ENCODE results near the gene KBTBD7. TPM values are rescaled to one million over a fixed set of nuclear protein-coding genes. Genes with fewer than 3 reads are reported as not detected.

KBTBD7 gene
- total and polyA plus RNA-seq, 4 donors, result 2.2 to 12.3 (median 6.3) TPM

- DNase-seq, result no peak
- no peak overlapping the region for H3K9ac ChIP-seq (ENCODE audit: insufficient read depth in 1 of 2, low read length in 2 of 2)
- H3K27me3 ChIP-seq (ENCODE audit: control insufficient read depth in 3 of 3, insufficient read depth in 3 of 3, low read length in 2 of 3), result no peaks in the 10 kb centered on the region
- H3K36me3 ChIP-seq (ENCODE audit: control insufficient read depth in 4 of 4, insufficient read depth in 4 of 4, low read length in 4 of 4), result peaks cover 2 to 19% (median 8%) of the 10 kb centered on the region in 4 donors
- H3K4me3 ChIP-seq, result no peak overlapping the region
- WGBS, 2 donors, result 80 to 91% methylated on average over 4 of the region's 4 CpGs
- H3K9me3 ChIP-seq (ENCODE audit: control insufficient read depth in 4 of 4, insufficient read depth in 3 of 4, low read length in 3 of 4), result no peaks in the 10 kb centered on the region
- no peak for ATAC-seq (ENCODE audit: insufficient read depth, low FRiP score)
- no peaks in the 10 kb centered on the region for H3K4me1 ChIP-seq (ENCODE audit: control insufficient read depth in 5 of 5, insufficient read depth in 5 of 5, low read length in 5 of 5)
- no peak for TF ChIP-seq CTCF (IDR thresholded peaks at IDR 0.05; ENCODE audit: control extremely low read depth, extremely low read depth)
- no peak overlapping the region for H3K27ac ChIP-seq (ENCODE audit: low read depth in 1 of 2, low read length in 1 of 2)
Observed at GRCh38 chr13:41232578-41233480, 38.5 kb upstream of the KBTBD7 start.

- H3K27me3 ChIP-seq (ENCODE audit: control insufficient read depth in 3 of 3, insufficient read depth in 3 of 3, low read length in 2 of 3), result no peaks in the 10 kb centered on the region
- 83 to 89% methylated on average over 3 of the region's 3 CpGs for WGBS, 2 donors
- peak in 2 of 3 donors; percentile 16 to 31 for DNase-seq
- no peak overlapping the region for H3K27ac ChIP-seq (ENCODE audit: low read depth in 1 of 2, low read length in 1 of 2)
- no peak for TF ChIP-seq CTCF (IDR thresholded peaks at IDR 0.05; ENCODE audit: control extremely low read depth, extremely low read depth)
- H3K9me3 ChIP-seq (ENCODE audit: control insufficient read depth in 4 of 4, insufficient read depth in 3 of 4, low read length in 3 of 4), result no peaks in the 10 kb centered on the region
- H3K9ac ChIP-seq (ENCODE audit: insufficient read depth in 1 of 2, low read length in 2 of 2), result no peak overlapping the region
- ATAC-seq (ENCODE audit: insufficient read depth, low FRiP score), result peak; percentile 34
- peaks cover 3 to 19% (median 10%) of the 10 kb centered on the region in 4 donors for H3K36me3 ChIP-seq (ENCODE audit: control insufficient read depth in 4 of 4, insufficient read depth in 4 of 4, low read length in 4 of 4)
- H3K4me1 ChIP-seq (ENCODE audit: control insufficient read depth in 5 of 5, insufficient read depth in 5 of 5, low read length in 5 of 5), result no peaks in the 10 kb centered on the region
- H3K4me3 ChIP-seq, result no peak overlapping the region
Observed at GRCh38 chr13:41231786-41232185, 37.4 kb upstream of the KBTBD7 start.

GRCh38 chr13:41231025-41231677 is 36.8 kb upstream of the KBTBD7 start:
- H3K9me3 ChIP-seq (ENCODE audit: control insufficient read depth in 4 of 4, insufficient read depth in 3 of 4, low read length in 3 of 4), result no peaks in the 10 kb centered on the region
- TF ChIP-seq CTCF (IDR thresholded peaks at IDR 0.05; ENCODE audit: control extremely low read depth, extremely low read depth), result no peak
- DNase-seq, result no peak
- H3K36me3 ChIP-seq (ENCODE audit: control insufficient read depth in 4 of 4, insufficient read depth in 4 of 4, low read length in 4 of 4), result peaks cover 4 to 19% (median 10%) of the 10 kb centered on the region in 4 donors
- 91 to 94% methylated on average over 2 of the region's 2 CpGs for WGBS, 2 donors
- no peaks in the 10 kb centered on the region for H3K27me3 ChIP-seq (ENCODE audit: control insufficient read depth in 3 of 3, insufficient read depth in 3 of 3, low read length in 2 of 3)
- ATAC-seq (ENCODE audit: insufficient read depth, low FRiP score), result no peak
- H3K4me3 ChIP-seq, result no peak overlapping the region
- no peak overlapping the region for H3K27ac ChIP-seq (ENCODE audit: low read depth in 1 of 2, low read length in 1 of 2)
- no peak overlapping the region for H3K9ac ChIP-seq (ENCODE audit: insufficient read depth in 1 of 2, low read length in 2 of 2)
- H3K4me1 ChIP-seq (ENCODE audit: control insufficient read depth in 5 of 5, insufficient read depth in 5 of 5, low read length in 5 of 5), result no peaks in the 10 kb centered on the region

Measured in lung (tissue), 12 donors.